GM12878 (cell line): ENCODE results near the gene SLC26A1. TPM values are rescaled to one million over a fixed set of nuclear protein-coding genes. Genes with fewer than 3 reads are reported as not detected.

ENCODE experiments used
- CUX1 ChIP-seq: IDR thresholded peaks from 2 replicates; pipeline ENCODE4 v1.6.1; 2012; ENCODE audit warnings: improper control_type of control experiment, low read depth, low read length; ENCODE audit not compliant: insufficient replicate concordance
- HDAC6 ChIP-seq: fragments of 200-600 bp; sonication (generic); IDR thresholded peaks from one replicate; pipeline ENCODE4 v1.8.0; 2017; ENCODE audit warnings: antibody characterized with exemption; ENCODE audit not compliant: unreplicated experiment
- NFIC ChIP-seq: IDR thresholded peaks from 2 replicates; pipeline ENCODE4 v1.6.1; 2012; ENCODE audit warnings: low read depth, mild to moderate bottlenecking, inconsistent platforms, low read length, moderate library complexity
- PAX8 ChIP-seq: fragments of 450-650 bp; IDR thresholded peaks from 2 replicates; pipeline ENCODE4 v1.6.1; 2017; ENCODE audit warnings: mild to moderate bottlenecking, moderate library complexity
- RELA ChIP-seq: fragments of 450-650 bp; IDR thresholded peaks from 2 replicates; pipeline ENCODE4 v1.8.0; 2014; ENCODE audit warnings: borderline replicate concordance; ENCODE audit not compliant: partially characterized antibody
- polyA plus RNA-seq, 11 experiments: library from polyadenylated mRNA; depleted of rRNA in 4 of 11; unstranded in 6 of 11; stranded (reverse) in 5 of 11; fragments of >200 nt; fragmentation: Nextera tagmentation in 4 of 11; fragmentation: Illumina TruSeq in 1 of 11; extraction: Ambion mirVana in 4 of 11; extraction: Trizol in 1 of 11; gene quantifications; 1 replicate in 1 of 11; 2 replicates in 10 of 11; pipeline versions ENCODE4 v1.2.1 to v1.2.3, GENCODE V29; 2011 to 2016; ENCODE audit warnings: inconsistent platforms in 2 of 11, missing spikeins in 2 of 11, low read depth in 1 of 11
- total RNA-seq, 4 experiments: library from RNA; depleted of rRNA in 3 of 4; stranded (reverse); fragments of >200 nt in 3 of 4; fragmentation: Illumina TruSeq in 1 of 4; extraction: Trizol in 1 of 4; gene quantifications; 2 replicates each; pipeline versions ENCODE4 v1.2.1 to v1.2.3, GENCODE V29; 2013 to 2021
- TF ChIP-seq, protein P1 (sequence below): IDR thresholded peaks from 2 replicates; pipeline ENCODE4 v1.6.1; 2012; ENCODE audit warnings: low read depth, low read length, improper control_type of control experiment

The SLC26A1 gene
- total and polyA plus RNA-seq, 10 of the 15 experiments (the other 5 are each of a cell fraction or from before 2014, with no cell fraction given) = 0.05 to 0.96 (median 0.28) TPM; not detected in 5

GRCh38 chr4:966266-967112, 26.7 kb downstream of the SLC26A1 start (continued):
- TF ChIP-seq HDAC6 (no peak), PAX8 (no peak), RELA (no peak), CUX1 (no peak), NFIC (no peak)
- TF ChIP-seq, protein P1, sequence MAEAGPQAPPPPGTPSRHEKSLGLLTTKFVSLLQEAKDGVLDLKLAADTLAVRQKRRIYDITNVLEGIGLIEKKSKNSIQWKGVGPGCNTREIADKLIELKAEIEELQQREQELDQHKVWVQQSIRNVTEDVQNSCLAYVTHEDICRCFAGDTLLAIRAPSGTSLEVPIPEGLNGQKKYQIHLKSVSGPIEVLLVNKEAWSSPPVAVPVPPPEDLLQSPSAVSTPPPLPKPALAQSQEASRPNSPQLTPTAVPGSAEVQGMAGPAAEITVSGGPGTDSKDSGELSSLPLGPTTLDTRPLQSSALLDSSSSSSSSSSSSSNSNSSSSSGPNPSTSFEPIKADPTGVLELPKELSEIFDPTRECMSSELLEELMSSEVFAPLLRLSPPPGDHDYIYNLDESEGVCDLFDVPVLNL = no peak
